ENCODE data around the gene MYT1.

- TF ChIP-seq, protein P1, sequence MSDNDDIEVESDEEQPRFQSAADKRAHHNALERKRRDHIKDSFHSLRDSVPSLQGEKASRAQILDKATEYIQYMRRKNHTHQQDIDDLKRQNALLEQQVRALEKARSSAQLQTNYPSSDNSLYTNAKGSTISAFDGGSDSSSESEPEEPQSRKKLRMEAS (IDR thresholded peaks at IDR 0.05): no peak
- no peak for TF ChIP-seq SIN3A (IDR thresholded peaks at IDR 0.05; ENCODE audit: low read depth)
- TF ChIP-seq, protein P2, sequence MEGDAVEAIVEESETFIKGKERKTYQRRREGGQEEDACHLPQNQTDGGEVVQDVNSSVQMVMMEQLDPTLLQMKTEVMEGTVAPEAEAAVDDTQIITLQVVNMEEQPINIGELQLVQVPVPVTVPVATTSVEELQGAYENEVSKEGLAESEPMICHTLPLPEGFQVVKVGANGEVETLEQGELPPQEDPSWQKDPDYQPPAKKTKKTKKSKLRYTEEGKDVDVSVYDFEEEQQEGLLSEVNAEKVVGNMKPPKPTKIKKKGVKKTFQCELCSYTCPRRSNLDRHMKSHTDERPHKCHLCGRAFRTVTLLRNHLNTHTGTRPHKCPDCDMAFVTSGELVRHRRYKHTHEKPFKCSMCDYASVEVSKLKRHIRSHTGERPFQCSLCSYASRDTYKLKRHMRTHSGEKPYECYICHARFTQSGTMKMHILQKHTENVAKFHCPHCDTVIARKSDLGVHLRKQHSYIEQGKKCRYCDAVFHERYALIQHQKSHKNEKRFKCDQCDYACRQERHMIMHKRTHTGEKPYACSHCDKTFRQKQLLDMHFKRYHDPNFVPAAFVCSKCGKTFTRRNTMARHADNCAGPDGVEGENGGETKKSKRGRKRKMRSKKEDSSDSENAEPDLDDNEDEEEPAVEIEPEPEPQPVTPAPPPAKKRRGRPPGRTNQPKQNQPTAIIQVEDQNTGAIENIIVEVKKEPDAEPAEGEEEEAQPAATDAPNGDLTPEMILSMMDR (IDR thresholded peaks at IDR 0.05 in 2 of 3, conservative IDR thresholded peaks at IDR 0.05 in 1 of 3; ENCODE audit: borderline replicate concordance in 1 of 3, insufficient read depth in 1 of 3, low read depth in 2 of 3, low read length in 2 of 3): no peak
- TF ChIP-seq POLR2AphosphoS5 (IDR thresholded peaks at IDR 0.05; ENCODE audit: low read depth, low read length): no peak
- no peak for TF ChIP-seq POLR2A (IDR thresholded peaks at IDR 0.05; ENCODE audit: borderline replicate concordance, extremely low read depth, insufficient read depth, insufficient read length)
- TF ChIP-seq EGR1 (IDR thresholded peaks at IDR 0.05; ENCODE audit: low read depth): no peak
- TF ChIP-seq SP1 (IDR thresholded peaks at IDR 0.05; ENCODE audit: low read depth): no peak
Observed at GRCh38 chr20:64153861-64154589, 10.2 kb upstream of the MYT1 start.

Measured in HCT116 (cell line).